Omental fat pad (tissue), 4 donors: ENCODE measurements around the gene UBE2V1. TPM values are rescaled to one million over a fixed set of nuclear protein-coding genes. Genes with fewer than 3 reads are reported as not detected.

Experiments used
- ATAC-seq: fragments of 150-250 bp; one replicate; pipeline ENCODE4 v1.9.1; 2016; ENCODE audit warnings: mild to moderate bottlenecking, moderate library complexity; ENCODE audit not compliant: low FRiP score
- DNase-seq: peaks from one replicate; pipeline ENCODE4 v3.0.0-alpha.2; 2019; ENCODE audit warnings: low spot score
- total RNA-seq, 4 donors: library from RNA; depleted of rRNA; stranded (reverse); fragments of >200 nt; gene quantifications; one replicate each; pipeline ENCODE4 v1.1.0, GENCODE V29; 2016
- TF ChIP-seq, protein P1 (sequence below), 3 donors: fragments of 450-650 bp; IDR thresholded peaks; one replicate each; pipeline ENCODE4 v1.5.1; 2016 to 2017; ENCODE audit warnings: antibody characterized with exemption in 3 of 3, mild to moderate bottlenecking in 3 of 3, moderate library complexity in 2 of 3

UBE2V1 gene
- total RNA-seq, 4 donors from 2014 or later, result 63.2 to 100 (median 72.6) TPM

- ATAC-seq, result no peak
- no peak for DNase-seq
- TF ChIP-seq, protein P1, sequence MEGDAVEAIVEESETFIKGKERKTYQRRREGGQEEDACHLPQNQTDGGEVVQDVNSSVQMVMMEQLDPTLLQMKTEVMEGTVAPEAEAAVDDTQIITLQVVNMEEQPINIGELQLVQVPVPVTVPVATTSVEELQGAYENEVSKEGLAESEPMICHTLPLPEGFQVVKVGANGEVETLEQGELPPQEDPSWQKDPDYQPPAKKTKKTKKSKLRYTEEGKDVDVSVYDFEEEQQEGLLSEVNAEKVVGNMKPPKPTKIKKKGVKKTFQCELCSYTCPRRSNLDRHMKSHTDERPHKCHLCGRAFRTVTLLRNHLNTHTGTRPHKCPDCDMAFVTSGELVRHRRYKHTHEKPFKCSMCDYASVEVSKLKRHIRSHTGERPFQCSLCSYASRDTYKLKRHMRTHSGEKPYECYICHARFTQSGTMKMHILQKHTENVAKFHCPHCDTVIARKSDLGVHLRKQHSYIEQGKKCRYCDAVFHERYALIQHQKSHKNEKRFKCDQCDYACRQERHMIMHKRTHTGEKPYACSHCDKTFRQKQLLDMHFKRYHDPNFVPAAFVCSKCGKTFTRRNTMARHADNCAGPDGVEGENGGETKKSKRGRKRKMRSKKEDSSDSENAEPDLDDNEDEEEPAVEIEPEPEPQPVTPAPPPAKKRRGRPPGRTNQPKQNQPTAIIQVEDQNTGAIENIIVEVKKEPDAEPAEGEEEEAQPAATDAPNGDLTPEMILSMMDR (IDR thresholded peaks at IDR 0.05), result no peak
These were observed 36.7 kb upstream of the UBE2V1 start for GRCh38 chr20:50149481-50150254.

- TF ChIP-seq, protein P1 (IDR thresholded peaks at IDR 0.05), result no peak
- DNase-seq (no peak), ATAC-seq (no peak)
These were observed 34.0 kb upstream of the UBE2V1 start for GRCh38 chr20:50146732-50147662.

DNA sequence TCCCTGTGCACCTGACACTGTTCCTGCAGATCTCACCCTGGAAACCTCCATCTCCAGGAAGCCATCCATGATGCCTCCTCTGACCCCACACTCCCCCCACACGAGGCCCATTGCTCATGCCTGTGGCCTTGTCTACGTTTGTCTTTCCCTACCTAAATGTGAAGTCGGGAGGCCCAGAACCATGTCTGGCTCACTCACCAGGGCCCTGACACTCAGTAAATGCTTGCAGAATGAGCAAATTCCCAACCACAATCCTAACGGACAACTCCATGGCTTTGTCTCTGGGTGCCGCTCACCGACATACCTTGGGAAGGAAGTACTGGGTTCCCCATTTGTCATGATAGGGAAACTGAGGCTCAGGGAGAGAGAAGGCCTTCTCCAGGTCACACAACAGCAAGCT lies 33.3 kb upstream of the UBE2V1 start:
- DNase-seq (no peak), ATAC-seq (no peak)
- TF ChIP-seq, protein P1 (IDR thresholded peaks at IDR 0.05), result no peak

DNA sequence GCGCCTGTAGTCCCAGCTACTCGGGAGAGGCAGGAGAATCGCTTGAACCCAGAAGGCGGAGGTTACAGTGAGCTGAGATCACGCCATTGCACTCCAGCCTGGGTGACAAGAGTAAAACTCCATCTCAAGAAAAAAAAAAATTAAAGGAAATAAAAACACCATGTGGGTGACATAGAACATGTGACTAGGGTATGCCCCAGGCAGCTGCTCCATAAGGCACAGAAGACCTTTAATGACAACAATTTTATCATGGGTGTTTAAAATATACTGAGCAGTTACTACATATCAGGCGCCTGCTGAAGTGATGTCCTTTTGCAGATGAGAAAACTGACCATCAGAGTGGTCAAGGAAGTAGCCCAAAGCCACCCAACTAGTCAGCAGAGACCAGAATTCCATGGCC lies 32.6 kb upstream of the UBE2V1 start:
- TF ChIP-seq, protein P1 (IDR thresholded peaks at IDR 0.05), result no peak
- no peak for ATAC-seq

DNA sequence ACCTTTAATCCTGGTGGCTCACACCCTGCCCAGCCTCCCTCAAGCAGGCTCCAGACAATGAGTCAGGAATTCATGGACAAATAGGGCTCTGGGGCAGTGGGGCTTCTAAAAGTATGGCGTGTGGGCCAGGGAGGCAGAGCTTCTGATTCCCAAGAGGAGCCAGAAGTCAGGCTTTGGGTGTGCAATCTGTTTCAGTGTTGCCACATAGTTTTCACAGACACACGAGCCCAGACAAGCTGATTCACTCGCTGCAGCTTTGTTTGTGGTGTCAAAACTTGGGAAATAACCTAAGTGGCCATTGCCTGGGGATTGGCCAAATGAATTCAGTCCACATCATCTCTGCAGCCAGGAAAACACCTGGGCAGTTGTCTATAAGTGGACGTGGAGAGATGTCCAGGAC lies 31.4 kb upstream of the UBE2V1 start:
- DNase-seq (no peak), ATAC-seq (peak; percentile 84)
- TF ChIP-seq, protein P1 (IDR thresholded peaks at IDR 0.05), result no peak

More for the DNA sequence above, 32.6 kb upstream of the UBE2V1 start:
- DNase-seq, result no peak

DNA sequence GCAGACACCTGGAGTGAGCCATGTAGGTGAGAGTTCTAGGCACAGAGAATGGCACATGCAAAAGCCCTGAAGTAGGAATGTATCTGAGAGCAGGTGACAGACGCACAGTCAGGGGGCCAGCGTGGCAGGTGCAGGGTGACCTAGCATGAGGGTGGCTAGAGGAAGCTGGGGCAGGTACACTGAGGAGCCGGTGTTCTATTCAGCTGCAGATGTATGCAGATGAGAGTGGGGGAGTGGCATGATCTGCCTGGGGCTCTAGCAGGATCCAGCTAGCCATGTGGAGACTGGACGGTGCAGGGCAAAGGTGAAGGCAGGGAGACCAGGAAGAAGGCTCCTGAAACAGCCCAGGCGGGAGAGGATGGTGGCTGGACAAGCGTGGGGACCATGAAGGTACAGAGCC lies 29.9 kb upstream of the UBE2V1 start:
- ATAC-seq, result no peak
- DNase-seq, result no peak
- TF ChIP-seq, protein P1 (IDR thresholded peaks at IDR 0.05), result no peak
